H1 (cell line): Measurements from ENCODE around the gene GCHFR. TPM values are rescaled to one million over a fixed set of nuclear protein-coding genes. Genes with fewer than 3 reads are reported as not detected.
A peak's percentile ranks its signal among the peaks of the same experiment; 100 is the strongest.

Experiments
- CTCF ChIA-PET: fragments of 300-600 bp; sonication (Branson Sonifier 250); formaldehyde crosslinking; loops from one replicate; lab custom pipeline; 2021; ENCODE audit not compliant: partially characterized antibody; lab: Charles Lee
- POLR2A ChIA-PET: fragments of 300-600 bp; sonication (Branson Sonifier 250); formaldehyde crosslinking; loops from one replicate; lab custom pipeline; 2021; ENCODE audit warnings: inconsistent platforms; ENCODE audit not compliant: partially characterized antibody; lab: Charles Lee
- DNase-seq, 2 experiments: peaks; one replicate each; pipeline versions ENCODE4 v3.0.0 to v3.0.0-alpha.2; 2010 to 2022; ENCODE audit warnings: low spot score in 2 of 2, low read depth in 1 of 2, mixed read lengths in 1 of 2
- FAIRE-seq: peaks from 2 replicates; lab custom pipeline; 2011; peaks lifted over from hg19 to GRCh38; lab: Jason Lieb, UNC
- H2AFZ ChIP-seq: 2 replicates; pipeline ENCODE4 v1.8.1; 2012; ENCODE audit warnings: low read length, inconsistent platforms
- H2AK5ac ChIP-seq: 2 replicates; pipeline ENCODE4 v1.6.1; 2013; ENCODE audit warnings: low read depth, low read length
- H2BK120ac ChIP-seq: replicated peaks from 2 replicates; pipeline ENCODE3; 2013; ENCODE audit warnings: low read depth, low read length, inconsistent platforms
- H2BK12ac ChIP-seq: 2 replicates; pipeline ENCODE4 v1.6.1; 2013; ENCODE audit warnings: low read depth, low read length
- H2BK15ac ChIP-seq: 2 replicates; pipeline ENCODE4 v1.6.1; 2013; ENCODE audit warnings: low read length
- H2BK20ac ChIP-seq: 2 replicates; pipeline ENCODE4 v1.6.1; 2013; ENCODE audit warnings: low read length
- H2BK5ac ChIP-seq: 2 replicates; pipeline ENCODE4 v1.6.1; 2013; ENCODE audit warnings: low read depth, low read length
- H3K14ac ChIP-seq: 2 replicates; pipeline ENCODE4 v1.6.1; 2013; ENCODE audit warnings: inconsistent platforms; ENCODE audit not compliant: insufficient read length
- H3K18ac ChIP-seq: 2 replicates; pipeline ENCODE4 v1.6.1; 2013; ENCODE audit warnings: low read length; ENCODE audit errors: extremely low read depth
- H3K23ac ChIP-seq: 2 replicates; pipeline ENCODE4 v1.6.1; 2013; ENCODE audit warnings: inconsistent platforms; ENCODE audit not compliant: insufficient read length
- H3K23me2 ChIP-seq: 2 replicates; pipeline ENCODE4 v1.6.1; 2013; ENCODE audit warnings: low read depth, low read length
- H3K27ac ChIP-seq: 2 replicates; pipeline ENCODE4 v1.6.1; 2011; ENCODE audit warnings: low read depth, low read length, inconsistent platforms
- H3K27me3 ChIP-seq, 4 experiments: replicated peaks in 1 of 4; 1 replicate in 1 of 4; 2 replicates in 3 of 4; pipeline versions ENCODE4 v1.6.1 to v1.8.1; 2011 to 2013; ENCODE audit warnings: low read length in 3 of 4, mild to moderate bottlenecking in 3 of 4, inconsistent platforms in 2 of 4, mixed read lengths in 2 of 4, moderate library complexity in 1 of 4; ENCODE audit not compliant: control insufficient read depth in 3 of 4, insufficient read depth in 3 of 4; ENCODE audit errors: extremely low read depth in 1 of 4
- H3K36me3 ChIP-seq, 4 experiments: 2 replicates each; pipeline versions ENCODE4 v1.6.1 to v1.8.1; 2011 to 2013; ENCODE audit warnings: mild to moderate bottlenecking in 4 of 4, low read length in 3 of 4, moderate library complexity in 2 of 4, control low read depth in 1 of 4, inconsistent platforms in 1 of 4; ENCODE audit not compliant: insufficient read depth in 4 of 4, control insufficient read depth in 2 of 4
- H3K4ac ChIP-seq: replicated peaks from 2 replicates; pipeline ENCODE3; 2013; ENCODE audit warnings: low read length, low read depth, mixed read lengths, inconsistent platforms; ENCODE audit not compliant: insufficient read length
- H3K4me1 ChIP-seq, 4 experiments: replicated peaks in 1 of 4; 1 replicate in 1 of 4; 2 replicates in 3 of 4; pipeline versions ENCODE4 v1.6.1 to v1.8.1; 2011 to 2013; ENCODE audit warnings: low read length in 3 of 4, inconsistent platforms in 2 of 4, mixed read lengths in 1 of 4; ENCODE audit not compliant: insufficient read depth in 4 of 4, control insufficient read depth in 3 of 4
- H3K4me2 ChIP-seq, 2 experiments: 2 replicates each; pipeline versions ENCODE4 v1.6.1 to v1.8.1; 2011 to 2013; ENCODE audit warnings: low read depth in 2 of 2, low read length in 2 of 2, control low read depth in 1 of 2, inconsistent platforms in 1 of 2, mild to moderate bottlenecking in 1 of 2; ENCODE audit not compliant: insufficient read depth in 1 of 2
- H3K4me3 ChIP-seq, 4 experiments: fragments of 200-600, 300-600 bp in 1 of 4; sonication (generic), shearing (Covaris generic), sonication (Bioruptor Twin) in 1 of 4; 2 replicates each; pipeline versions ENCODE4 v1.5.1 to v1.8.1; 2011 to 2016; ENCODE audit warnings: low read length in 4 of 4, low read depth in 3 of 4, control low read depth in 2 of 4, inconsistent platforms in 2 of 4, mild to moderate bottlenecking in 2 of 4, mixed read lengths in 1 of 4, moderate library complexity in 1 of 4; ENCODE audit not compliant: insufficient read depth in 2 of 4; ENCODE audit errors: extremely low read depth in 1 of 4
- H3K56ac ChIP-seq: replicated peaks from 2 replicates; pipeline ENCODE3; 2013; ENCODE audit warnings: low read depth, mild to moderate bottlenecking, mixed read lengths, low read length, inconsistent platforms; ENCODE audit not compliant: insufficient read length
- H3K79me1 ChIP-seq: 2 replicates; pipeline ENCODE4 v1.6.1; 2013; ENCODE audit warnings: low read depth, low read length, control low read depth
- H3K79me2 ChIP-seq, 2 experiments: 2 replicates each; pipeline versions ENCODE4 v1.6.1 to v1.8.1; 2012 to 2013; ENCODE audit warnings: low read length in 2 of 2, mild to moderate bottlenecking in 2 of 2, inconsistent platforms in 1 of 2; ENCODE audit not compliant: insufficient read depth in 2 of 2, control insufficient read depth in 1 of 2
- H3K9ac ChIP-seq, 4 experiments: replicated peaks in 1 of 4; 1 replicate in 1 of 4; 2 replicates in 3 of 4; pipeline versions ENCODE4 v1.6.1 to v1.8.1; 2011 to 2013; ENCODE audit warnings: low read depth in 3 of 4, low read length in 3 of 4, control low read depth in 2 of 4, mild to moderate bottlenecking in 2 of 4, moderate library complexity in 2 of 4, inconsistent platforms in 1 of 4; ENCODE audit errors: extremely low read depth in 1 of 4
- H3K9me3 ChIP-seq, 2 experiments: 2 replicates each; pipeline versions ENCODE4 v1.6.1 to v1.8.1; 2012 to 2013; ENCODE audit warnings: mild to moderate bottlenecking in 2 of 2, moderate library complexity in 2 of 2, control low read depth in 1 of 2, inconsistent platforms in 1 of 2, low read depth in 1 of 2, low read length in 1 of 2, mixed read lengths in 1 of 2; ENCODE audit not compliant: insufficient read depth in 2 of 2
- H4K20me1 ChIP-seq, 2 experiments: replicated peaks in 1 of 2; 2 replicates each; pipeline versions ENCODE3 to v1.8.1; 2011 to 2013; ENCODE audit warnings: inconsistent platforms in 2 of 2, low read length in 2 of 2, mild to moderate bottlenecking in 1 of 2; ENCODE audit not compliant: insufficient read depth in 2 of 2, control insufficient read depth in 1 of 2
- H4K5ac ChIP-seq: 2 replicates; pipeline ENCODE4 v1.6.1; 2013; ENCODE audit warnings: low read length, low read depth, mixed read lengths, inconsistent platforms; ENCODE audit not compliant: insufficient read length
- H4K8ac ChIP-seq: 2 replicates; pipeline ENCODE4 v1.8.0; 2013; ENCODE audit warnings: mild to moderate bottlenecking, moderate library complexity, low read length, inconsistent platforms; ENCODE audit not compliant: insufficient read depth; ENCODE audit errors: extremely low read depth
- H4K91ac ChIP-seq: replicated peaks from 2 replicates; pipeline ENCODE3; 2013; ENCODE audit warnings: low read length, mixed read lengths, inconsistent platforms; ENCODE audit not compliant: insufficient read length
- CEBPB ChIP-seq: IDR thresholded peaks from 2 replicates; pipeline ENCODE4 v1.6.1; 2012; ENCODE audit warnings: low read depth, low read length
- CHD1 ChIP-seq: IDR thresholded peaks from 2 replicates; pipeline ENCODE4 v1.6.1; 2012; ENCODE audit warnings: low read depth, low read length, improper control_type of control experiment
- MAFK ChIP-seq: IDR thresholded peaks from 2 replicates; pipeline ENCODE4 v1.6.1; 2012; ENCODE audit warnings: low read depth, mild to moderate bottlenecking, improper control_type of control experiment, low read length
- SRF ChIP-seq: IDR thresholded peaks from 2 replicates; pipeline ENCODE4 v1.6.1; 2011; ENCODE audit warnings: mild to moderate bottlenecking, low read depth, low read length, moderate library complexity
- WGBS, 2 experiments: shearing (Covaris generic) in 1 of 2; methylation state at CpG; one replicate each; pipeline versions ENCODE4 v1.1.6 to v1.1.7; 2013 to 2015; ENCODE audit warnings: low lambda C conversion rate in 2 of 2, mixed read lengths in 2 of 2, inconsistent platforms in 1 of 2, low coverage in 1 of 2, missing lambda C conversion rate in 1 of 2; ENCODE audit not compliant: insufficient replicate concordance in 2 of 2, insufficient coverage in 1 of 2, insufficient read length in 1 of 2; ENCODE audit errors: extremely low coverage in 1 of 2, missing lambda C conversion rate in 1 of 2; 5-methylcytosine and 5-hydroxymethylcytosine counted together
- polyA plus RNA-seq, 7 experiments: library from polyadenylated mRNA; depleted of rRNA in 3 of 7; stranded (reverse) in 5 of 7; unstranded in 2 of 7; fragments of >200 nt in 5 of 7; fragments of 200-250 nt in 2 of 7; gene quantifications; 1 replicate in 5 of 7; 2 replicates in 1 of 7; 4 replicates in 1 of 7; pipeline versions ENCODE4 v1.2.1 to v1.2.3, GENCODE V29; 2011 to 2013; ENCODE audit warnings: missing spikeins in 2 of 7, mixed read lengths in 2 of 7
- total RNA-seq: library from RNA; stranded (reverse); fragmentation: NEBNext Ultra II Directional; extraction: Animal tissue kit (Norgen Biotek cat#: 25700); gene quantifications from 2 replicates; pipeline ENCODE4 v1.2.1, GENCODE V29; 2021

The GCHFR gene
- total and polyA plus RNA-seq, 2 of the 8 experiments (the other 6 are each of a cell fraction or from before 2014, with no cell fraction given): 25.9 to 81.5 TPM

- Histone ChIP-seq H4K20me1 (peaks cover 0 to 2% of the 10 kb centered on the region in 2 experiments), H3K79me1 (no peaks in the 10 kb centered on the region; the same call in 1 of the 2 replicates), H2BK12ac (no peak overlapping the region), H3K27ac (no peak overlapping the region), H3K9me3 (no peaks in the 10 kb centered on the region), H3K18ac (no peak overlapping the region), H3K4me2 (no peak overlapping the region), H2AFZ (no peak overlapping the region), H3K4me3 (no peak overlapping the region), H2BK15ac (no peak overlapping the region), H3K79me2 (no peaks in the 10 kb centered on the region), H3K14ac (no peak overlapping the region), H3K4ac (no peak overlapping the region), H3K9ac (no peak overlapping the region), H4K91ac (no peak overlapping the region), H3K4me1 (peaks cover 6 to 30% (median 19%) of the 10 kb centered on the region in 4 experiments), H3K36me3 (no peaks in the 10 kb centered on the region), H4K5ac (no peak overlapping the region), H2BK20ac (no peak overlapping the region), H2BK120ac (no peak overlapping the region), H3K23me2 (peaks cover 14% of the 10 kb centered on the region; the same call in 1 of the 2 replicates), H3K56ac (no peak overlapping the region), H2AK5ac (0 out of 2 replicates have a peak overlapping the region, but pooled peaks have one; percentile 39), H2BK5ac (no peak overlapping the region; the same call in 1 of the 2 replicates), H3K27me3 (peaks cover 0 to 7% (median 3%) of the 10 kb centered on the region in 4 experiments; a peak in 5 of 7 replicates), H4K8ac (no peak overlapping the region), H3K23ac (no peak overlapping the region)
- TF ChIP-seq MAFK (no peak), CHD1 (no peak), CEBPB (no peak), SRF (no peak)
- DNase-seq (no peak), FAIRE-seq (no peak)
- WGBS, 2 experiments: 82% methylated on average over 31 of the region's 32 CpGs; no CpG with 5 or more reads in 1 of the 2 experiments
- ChIA-PET CTCF (interaction anchor here (0.6 to 15.3 kb wide), 15 partner anchors 8 to 1043 kb away, joined by 3 to 184 read pairs (median 6); partner anchors contain the start of gene VPS18), POLR2A (interaction anchor here (0.6 to 2.0 kb wide), 14 partner anchors 9 to 350 kb away, joined by 3 to 9 read pairs (median 4); partner anchors contain the start of genes RAD51 and SPINT1)
These were observed 3.3 kb downstream of the GCHFR start for GRCh38 chr15:40766906-40767837.
